ENCODE results near the gene CSN1S1. TPM values are rescaled to one million over a fixed set of nuclear protein-coding genes. Genes with fewer than 3 reads are reported as not detected.
A peak's percentile ranks its signal among the peaks of the same experiment; 100 is the strongest.

Gene CSN1S1
- total RNA-seq, 1 experiment from 2014 or later, result not detected

- Mint-ChIP-seq H3K27ac (no peak overlapping the region), H3K36me3 (no peaks in the 10 kb centered on the region), H3K9me3 (no peaks in the 10 kb centered on the region), H3K27me3 (ENCODE audit: low read depth) (no peaks in the 10 kb centered on the region), H3K4me3 (no peak overlapping the region), H3K4me1 (0 out of 2 replicates have a peak, but pooled peaks cover 4% of the 10 kb centered on the region)
- no peak for TF ChIP-seq CREB1 (CRISPR knock-in tag; IDR thresholded peaks at IDR 0.05)
- no peak for TF ChIP-seq NFYB (CRISPR knock-in tag; conservative IDR thresholded peaks at IDR 0.05; ENCODE audit: low read depth)
- no peak for TF ChIP-seq ZMAT4 (CRISPR knock-in tag; IDR thresholded peaks at IDR 0.05)
- no peak for TF ChIP-seq NFE2L1 (CRISPR knock-in tag; IDR thresholded peaks at IDR 0.05)
- no peak for TF ChIP-seq SMAD3 (CRISPR knock-in tag; IDR thresholded peaks at IDR 0.05; ENCODE audit: borderline replicate concordance)
- TF ChIP-seq ZNF121 (CRISPR knock-in tag; IDR thresholded peaks at IDR 0.05), result no peak
- TF ChIP-seq CBFB (CRISPR knock-in tag; IDR thresholded peaks at IDR 0.05; ENCODE audit: low read depth), result no peak
- no peak for TF ChIP-seq CREM (CRISPR knock-in tag; IDR thresholded peaks at IDR 0.05)
- no peak for TF ChIP-seq ZBTB21 (CRISPR knock-in tag; IDR thresholded peaks at IDR 0.05; ENCODE audit: borderline replicate concordance)
- TF ChIP-seq NR1H2 (CRISPR knock-in tag; IDR thresholded peaks at IDR 0.05), result no peak
- no peak for TF ChIP-seq ELF4 (CRISPR knock-in tag; IDR thresholded peaks at IDR 0.05; ENCODE audit: low read depth)
- ChIA-PET CTCF (no interaction called here), POLR2A (no interaction called here)
- ATAC-seq (no peak), DNase-seq (ENCODE audit: low spot score) (no peak)
Observed at GRCh38 chr4:69974631-69975030, 43.8 kb downstream of the CSN1S1 start.

- POLR2A ChIA-PET, result no interaction called here
- H3K4me3 Mint-ChIP-seq, result no peak overlapping the region
- H3K27me3 Mint-ChIP-seq (ENCODE audit: low read depth), result no peaks in the 10 kb centered on the region
- no peak overlapping the region for H3K27ac Mint-ChIP-seq
- DNase-seq (ENCODE audit: low spot score), result no peak
- ATAC-seq, result peak; percentile 18; the same call in 1 of the 2 replicates
- TF ChIP-seq NFATC4 (CRISPR knock-in tag; IDR thresholded peaks at IDR 0.05) (no peak), ATF2 (CRISPR knock-in tag; IDR thresholded peaks at IDR 0.05; ENCODE audit: borderline replicate concordance, low read depth) (no peak), ZNF263 (CRISPR knock-in tag; IDR thresholded peaks at IDR 0.05; ENCODE audit: low read depth) (no peak), ZNF396 (CRISPR knock-in tag; IDR thresholded peaks at IDR 0.05; ENCODE audit: borderline replicate concordance) (no peak), AR (CRISPR knock-in tag; IDR thresholded peaks at IDR 0.05) (no peak), ZNF416 (CRISPR knock-in tag; IDR thresholded peaks at IDR 0.05) (no peak), MLX (CRISPR knock-in tag; IDR thresholded peaks at IDR 0.05) (no peak), SOX15 (CRISPR knock-in tag; IDR thresholded peaks at IDR 0.05) (no peak), GTF2I (CRISPR knock-in tag; conservative IDR thresholded peaks at IDR 0.05) (no peak), ZBTB21 (CRISPR knock-in tag; IDR thresholded peaks at IDR 0.05; ENCODE audit: borderline replicate concordance) (no peak), MYBL2 (CRISPR knock-in tag; IDR thresholded peaks at IDR 0.05) (no peak), ZNF121 (CRISPR knock-in tag; IDR thresholded peaks at IDR 0.05) (no peak), JAZF1 (CRISPR knock-in tag; IDR thresholded peaks at IDR 0.05) (no peak), GRHL2 (CRISPR knock-in tag; IDR thresholded peaks at IDR 0.05; ENCODE audit: insufficient replicate concordance, severe bottlenecking) (no peak), IRF1 (CRISPR knock-in tag; IDR thresholded peaks at IDR 0.05) (no peak), ATF3 (CRISPR knock-in tag; conservative IDR thresholded peaks at IDR 0.05) (no peak), SMAD3 (CRISPR knock-in tag; IDR thresholded peaks at IDR 0.05; ENCODE audit: borderline replicate concordance) (no peak), IRF2 (CRISPR knock-in tag; IDR thresholded peaks at IDR 0.05; ENCODE audit: borderline replicate concordance, low read depth) (no peak)
- H3K9me3 Mint-ChIP-seq, result no peaks in the 10 kb centered on the region
- 0 out of 2 replicates have a peak, but pooled peaks cover 4% of the 10 kb centered on the region for H3K4me1 Mint-ChIP-seq
- H3K36me3 Mint-ChIP-seq, result no peaks in the 10 kb centered on the region
- CTCF ChIA-PET, result no interaction called here
Observed at GRCh38 chr4:69977582-69977981, 46.7 kb downstream of the CSN1S1 start.

Measured in WTC11 (cell line).